HG03097 (cell line): ENCODE results near the gene USP5.

ENCODE experiments used
- ATAC-seq: cut with Tn5 transposase; IDR thresholded peaks from one replicate; pipeline ENCODE4 v1.9.1; 2021; ENCODE audit not compliant: unreplicated experiment, low FRiP score

Gene USP5

GRCh38 chr12:6851921-6852650 lies at the start of gene USP5:
Gene USP5 (plus strand): TSS chr12:6852150. CDS start chr12:6852180, 30 bp downstream.
- ATAC-seq = peak; percentile 84

GRCh38 chr12:6807170-6807569 lies 44.8 kb upstream of the USP5 start:
- ATAC-seq = no peak

GRCh38 chr12:6809056-6809455 lies 42.9 kb upstream of the USP5 start:
- no peak for ATAC-seq

GRCh38 chr12:6810758-6811157 lies 41.2 kb upstream of the USP5 start:
- ATAC-seq = no peak

GRCh38 chr12:6813363-6813762 lies 38.6 kb upstream of the USP5 start:
- no peak for ATAC-seq

GRCh38 chr12:6816598-6816997 lies 35.4 kb upstream of the USP5 start:
- no peak for ATAC-seq

- ATAC-seq = no peak
Measured at GRCh38 chr12:6817098-6817497, 34.9 kb upstream of the USP5 start.

GRCh38 chr12:6817662-6818157 lies 34.2 kb upstream of the USP5 start:
- ATAC-seq = no peak

GRCh38 chr12:6818222-6818621 lies 33.7 kb upstream of the USP5 start:
- no peak for ATAC-seq

- no peak for ATAC-seq
Measured at GRCh38 chr12:6818645-6819044, 33.3 kb upstream of the USP5 start.

GRCh38 chr12:6819106-6820030 lies 32.6 kb upstream of the USP5 start:
- no peak for ATAC-seq

GRCh38 chr12:6820166-6820565 lies 31.8 kb upstream of the USP5 start:
- ATAC-seq = no peak

- no peak for ATAC-seq
Measured at GRCh38 chr12:6821591-6822425, 30.1 kb upstream of the USP5 start, which contains the start of gene GPR162. Gene GPR162 (plus strand): TSS chr12:6821821. CDS start chr12:6823899, 2,078 bp downstream.

GRCh38 chr12:6822426-6823135 lies 29.4 kb upstream of the USP5 start:
- ATAC-seq = no peak

- no peak for ATAC-seq
Measured at GRCh38 chr12:6823182-6824084, 28.5 kb upstream of the USP5 start.

GRCh38 chr12:6824085-6824775 lies 27.7 kb upstream of the USP5 start:
- ATAC-seq = no peak

- no peak for ATAC-seq
Measured at GRCh38 chr12:6824901-6825381, 27.0 kb upstream of the USP5 start.
